NCI-H128 (cell line): ENCODE data around the gene TTK.
"Not testable (repeated sequence)": the region's sequence is repeated elsewhere in the genome, so short reads cannot be mapped to it uniquely, and the experiment has no call there.

Experiments used
- DNase-seq: peaks from one replicate; lab custom pipeline; 2025; ENCODE audit not compliant: unreplicated experiment; lab: John Stamatoyannopoulos, UW

The TTK gene

GRCh38 chr6:80021131-80021530, 16.7 kb downstream of the TTK start:
- DNase-seq, result no peak

- no peak for DNase-seq
Observed at GRCh38 chr6:80021591-80021990, 17.1 kb downstream of the TTK start.

- no peak for DNase-seq
Observed at GRCh38 chr6:80022803-80023202, 18.4 kb downstream of the TTK start.

GRCh38 chr6:80028589-80028988, 24.1 kb downstream of the TTK start:
- no peak for DNase-seq

- DNase-seq, result no peak
Observed at GRCh38 chr6:80029470-80029869, 25.0 kb downstream of the TTK start.

GRCh38 chr6:80048220-80048619, 43.8 kb downstream of the TTK start:
- not testable (repeated sequence) for DNase-seq

GRCh38 chr6:80060774-80061173, 56.3 kb downstream of the TTK start:
- no peak for DNase-seq

GRCh38 chr6:80068146-80068545, 63.7 kb downstream of the TTK start:
- not testable (repeated sequence) for DNase-seq

- DNase-seq, result not testable (repeated sequence)
Observed at GRCh38 chr6:80070431-80070830, 66.0 kb downstream of the TTK start.

- DNase-seq, result no peak
Observed at GRCh38 chr6:80077067-80077466, 72.6 kb downstream of the TTK start.

- no peak for DNase-seq
Observed at GRCh38 chr6:80088637-80089036, 84.2 kb downstream of the TTK start.

- DNase-seq, result no peak
Observed at GRCh38 chr6:80091506-80091905, 87.1 kb downstream of the TTK start.
